ENCODE measurements around the gene FYB1. TPM values are rescaled to one million over a fixed set of nuclear protein-coding genes. Genes with fewer than 3 reads are reported as not detected.

Gene FYB1
- polyA plus RNA-seq, 3 donors = 75.3 to 141 (median 118) TPM

- H3K4me1 ChIP-seq (ENCODE audit: control insufficient read depth in 1 of 2, insufficient read depth in 2 of 2, low read length in 2 of 2) = peaks cover 28 to 46% of the 10 kb centered on the region in 2 donors
- under 1% methylated on average over 57 of the region's 94 CpGs for WGBS (ENCODE audit: insufficient coverage)
These were observed 145.1 kb downstream of the FYB1 start, which contains the start of gene RICTOR for GRCh38 chr5:39074017-39074814. Gene RICTOR, minus strand, starts transcription at chr5:39074399. Its CDS starts 22 bp downstream, at chr5:39074377.

GRCh38 chr5:39073767-39074016, 145.7 kb downstream of the FYB1 start:
- peak overlapping the region; percentile 94 for H3K4me2 ChIP-seq (replicated peaks; ENCODE audit: extremely low read depth, low read length, poor library complexity, severe bottlenecking)
- intact Hi-C loops (cut with micrococcal nuclease) = loop anchor here in 1 of 2 donors (2.0 to 10.0 kb wide), 2 partner anchors 61 to 201 kb away; no protein-coding TSS in a partner anchor
- H4K20me1 ChIP-seq (ENCODE audit: insufficient read depth, low read length) = peaks cover 45% of the 10 kb centered on the region
- H3K9me3 ChIP-seq (replicated peaks in 1 of 2; ENCODE audit: control insufficient read depth in 1 of 2, insufficient read depth in 1 of 2, low read length in 2 of 2) = no peaks in the 10 kb centered on the region
- peak overlapping the region; percentile 91 to 96 (median 92) for H3K4me3 ChIP-seq (replicated peaks in 1 of 3; ENCODE audit: low read depth in 2 of 3, low read length in 3 of 3)
- WGBS (ENCODE audit: insufficient coverage) = under 1% methylated on average over 29 of the region's 29 CpGs
- H3K4me3 Mint-ChIP-seq = peak overlapping the region; percentile 94
- peaks cover 43% of the 10 kb centered on the region for H3K4me1 Mint-ChIP-seq
- H3K4me1 ChIP-seq (ENCODE audit: control insufficient read depth in 1 of 2, insufficient read depth in 2 of 2, low read length in 2 of 2) = peaks cover 28 to 46% of the 10 kb centered on the region in 2 donors
- peaks cover 10 to 16% of the 10 kb centered on the region in 2 donors for H3K36me3 Mint-ChIP-seq
- H3K9ac ChIP-seq (ENCODE audit: insufficient read depth, low read length, poor library complexity, severe bottlenecking) = peak overlapping the region; percentile 98
- H3K27ac Mint-ChIP-seq = peak overlapping the region; percentile 88 to 94 (median 90)
- peaks cover 0 to 1% (median 0%) of the 10 kb centered on the region in 3 donors for H3K27me3 Mint-ChIP-seq (ENCODE audit: low read depth in 3 of 3)
- H3K9me3 Mint-ChIP-seq = no peaks in the 10 kb centered on the region
- no peak for DNase-seq
- no peaks in the 10 kb centered on the region for H3K27me3 ChIP-seq (ENCODE audit: control insufficient read depth in 2 of 2, insufficient read depth in 2 of 2, low read length in 2 of 2)
- H3K27ac ChIP-seq (ENCODE audit: low read depth in 1 of 2, low read length in 2 of 2) = peak overlapping the region; percentile 93 to 96
- H3K36me3 ChIP-seq (replicated peaks in 1 of 2; ENCODE audit: control insufficient read depth in 1 of 2, insufficient read depth in 2 of 2, low read length in 2 of 2) = peaks cover 2 to 12% of the 10 kb centered on the region in 2 donors
- H2AFZ ChIP-seq (ENCODE audit: insufficient read depth, low read depth, low read length, poor library complexity, severe bottlenecking) = peak overlapping the region; percentile 95
- H3K79me2 ChIP-seq (ENCODE audit: insufficient read depth, low read length) = peaks cover 60% of the 10 kb centered on the region
- TF ChIP-seq, protein P1, sequence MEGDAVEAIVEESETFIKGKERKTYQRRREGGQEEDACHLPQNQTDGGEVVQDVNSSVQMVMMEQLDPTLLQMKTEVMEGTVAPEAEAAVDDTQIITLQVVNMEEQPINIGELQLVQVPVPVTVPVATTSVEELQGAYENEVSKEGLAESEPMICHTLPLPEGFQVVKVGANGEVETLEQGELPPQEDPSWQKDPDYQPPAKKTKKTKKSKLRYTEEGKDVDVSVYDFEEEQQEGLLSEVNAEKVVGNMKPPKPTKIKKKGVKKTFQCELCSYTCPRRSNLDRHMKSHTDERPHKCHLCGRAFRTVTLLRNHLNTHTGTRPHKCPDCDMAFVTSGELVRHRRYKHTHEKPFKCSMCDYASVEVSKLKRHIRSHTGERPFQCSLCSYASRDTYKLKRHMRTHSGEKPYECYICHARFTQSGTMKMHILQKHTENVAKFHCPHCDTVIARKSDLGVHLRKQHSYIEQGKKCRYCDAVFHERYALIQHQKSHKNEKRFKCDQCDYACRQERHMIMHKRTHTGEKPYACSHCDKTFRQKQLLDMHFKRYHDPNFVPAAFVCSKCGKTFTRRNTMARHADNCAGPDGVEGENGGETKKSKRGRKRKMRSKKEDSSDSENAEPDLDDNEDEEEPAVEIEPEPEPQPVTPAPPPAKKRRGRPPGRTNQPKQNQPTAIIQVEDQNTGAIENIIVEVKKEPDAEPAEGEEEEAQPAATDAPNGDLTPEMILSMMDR (IDR thresholded peaks at IDR 0.05) = no peak

More at GRCh38 chr5:39074017-39074814, 145.1 kb downstream of the FYB1 start, which contains the start of gene RICTOR:
- peaks cover 0 to 1% (median under 1%) of the 10 kb centered on the region in 3 donors for H3K27me3 Mint-ChIP-seq (ENCODE audit: low read depth in 3 of 3)
- intact Hi-C loops (cut with micrococcal nuclease) = loop anchor here in 1 of 2 donors (10.0 kb wide), 1 partner anchor 201 kb away; no protein-coding TSS in a partner anchor
- H3K27ac Mint-ChIP-seq = peak within 1 kb of the TSS; percentile 90 to 97 (median 95)
- peak; percentile 82 to 84 (median 84) for DNase-seq
- Histone ChIP-seq H3K27me3 (ENCODE audit: control insufficient read depth in 2 of 2, insufficient read depth in 2 of 2, low read length in 2 of 2) (no peaks in the 10 kb centered on the region), H3K9me3 (replicated peaks in 1 of 2; ENCODE audit: control insufficient read depth in 1 of 2, insufficient read depth in 1 of 2, low read length in 2 of 2) (no peaks in the 10 kb centered on the region), H3K36me3 (replicated peaks in 1 of 2; ENCODE audit: control insufficient read depth in 1 of 2, insufficient read depth in 2 of 2, low read length in 2 of 2) (peaks cover 0 to 8% of the 10 kb centered on the region in 2 donors), H3K79me2 (ENCODE audit: insufficient read depth, low read length) (peaks cover 55% of the 10 kb centered on the region), H4K20me1 (ENCODE audit: insufficient read depth, low read length) (peaks cover 39% of the 10 kb centered on the region), H3K4me2 (replicated peaks; ENCODE audit: extremely low read depth, low read length, poor library complexity, severe bottlenecking) (peak within 1 kb of the TSS; percentile 94), H2AFZ (ENCODE audit: insufficient read depth, low read depth, low read length, poor library complexity, severe bottlenecking) (peak within 1 kb of the TSS; percentile 95), H3K4me3 (replicated peaks in 1 of 3; ENCODE audit: low read depth in 2 of 3, low read length in 3 of 3) (peak within 1 kb of the TSS; percentile 91 to 96 (median 92)), H3K9ac (ENCODE audit: insufficient read depth, low read length, poor library complexity, severe bottlenecking) (peak within 1 kb of the TSS; percentile 98), H3K27ac (ENCODE audit: low read depth in 1 of 2, low read length in 2 of 2) (peak within 1 kb of the TSS; percentile 93 to 96)
- peaks cover 43% of the 10 kb centered on the region for H3K4me1 Mint-ChIP-seq
- peaks cover 10 to 12% of the 10 kb centered on the region in 2 donors for H3K36me3 Mint-ChIP-seq
- TF ChIP-seq, protein P1 (IDR thresholded peaks at IDR 0.05) = no peak
- H3K9me3 Mint-ChIP-seq = no peaks in the 10 kb centered on the region
- H3K4me3 Mint-ChIP-seq = peak within 1 kb of the TSS; percentile 98

Data from CD14-positive monocyte (primary cell).